Kidney epithelial cell (primary cell): ENCODE data around the gene ZNF774. TPM values are rescaled to one million over a fixed set of nuclear protein-coding genes. Genes with fewer than 3 reads are reported as not detected.

Experiments used
- DNase-seq: peaks from one replicate; pipeline ENCODE4 v3.0.0-alpha.2; 2010; ENCODE audit warnings: low read depth
- H3K27me3 ChIP-seq: 2 replicates; pipeline ENCODE4 v1.6.0; 2011; ENCODE audit warnings: low read length; ENCODE audit not compliant: control insufficient read depth, insufficient read depth
- H3K36me3 ChIP-seq: 2 replicates; pipeline ENCODE4 v1.5.1; 2011; ENCODE audit warnings: low read length; ENCODE audit not compliant: control insufficient read depth, insufficient read depth
- H3K4me3 ChIP-seq: 2 replicates; pipeline ENCODE4 v1.5.1; 2011; ENCODE audit warnings: low read depth, mild to moderate bottlenecking, control low read depth, low read length
- total RNA-seq: library from RNA; depleted of rRNA; stranded (reverse); fragments of >200 nt; gene quantifications from 2 replicates; pipeline ENCODE4 v1.2.3, GENCODE V29; 2015
- TF ChIP-seq, protein P1 (sequence below): IDR thresholded peaks from 2 replicates; pipeline ENCODE4 v1.5.1; 2011; ENCODE audit warnings: mild to moderate bottlenecking, moderate library complexity, low read length, control low read depth, inconsistent platforms; ENCODE audit not compliant: insufficient read depth, poor library complexity, severe bottlenecking

The ZNF774 gene
- total RNA-seq, 1 donor from 2014 or later: 2.0 TPM

- Histone ChIP-seq H3K36me3 (no peaks in the 10 kb centered on the region), H3K27me3 (no peaks in the 10 kb centered on the region), H3K4me3 (no peak overlapping the region)
- DNase-seq: no peak
- TF ChIP-seq, protein P1, sequence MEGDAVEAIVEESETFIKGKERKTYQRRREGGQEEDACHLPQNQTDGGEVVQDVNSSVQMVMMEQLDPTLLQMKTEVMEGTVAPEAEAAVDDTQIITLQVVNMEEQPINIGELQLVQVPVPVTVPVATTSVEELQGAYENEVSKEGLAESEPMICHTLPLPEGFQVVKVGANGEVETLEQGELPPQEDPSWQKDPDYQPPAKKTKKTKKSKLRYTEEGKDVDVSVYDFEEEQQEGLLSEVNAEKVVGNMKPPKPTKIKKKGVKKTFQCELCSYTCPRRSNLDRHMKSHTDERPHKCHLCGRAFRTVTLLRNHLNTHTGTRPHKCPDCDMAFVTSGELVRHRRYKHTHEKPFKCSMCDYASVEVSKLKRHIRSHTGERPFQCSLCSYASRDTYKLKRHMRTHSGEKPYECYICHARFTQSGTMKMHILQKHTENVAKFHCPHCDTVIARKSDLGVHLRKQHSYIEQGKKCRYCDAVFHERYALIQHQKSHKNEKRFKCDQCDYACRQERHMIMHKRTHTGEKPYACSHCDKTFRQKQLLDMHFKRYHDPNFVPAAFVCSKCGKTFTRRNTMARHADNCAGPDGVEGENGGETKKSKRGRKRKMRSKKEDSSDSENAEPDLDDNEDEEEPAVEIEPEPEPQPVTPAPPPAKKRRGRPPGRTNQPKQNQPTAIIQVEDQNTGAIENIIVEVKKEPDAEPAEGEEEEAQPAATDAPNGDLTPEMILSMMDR: no peak
These were observed 3.6 kb upstream of the ZNF774 start for GRCh38 chr15:90348456-90348855.

DNA sequence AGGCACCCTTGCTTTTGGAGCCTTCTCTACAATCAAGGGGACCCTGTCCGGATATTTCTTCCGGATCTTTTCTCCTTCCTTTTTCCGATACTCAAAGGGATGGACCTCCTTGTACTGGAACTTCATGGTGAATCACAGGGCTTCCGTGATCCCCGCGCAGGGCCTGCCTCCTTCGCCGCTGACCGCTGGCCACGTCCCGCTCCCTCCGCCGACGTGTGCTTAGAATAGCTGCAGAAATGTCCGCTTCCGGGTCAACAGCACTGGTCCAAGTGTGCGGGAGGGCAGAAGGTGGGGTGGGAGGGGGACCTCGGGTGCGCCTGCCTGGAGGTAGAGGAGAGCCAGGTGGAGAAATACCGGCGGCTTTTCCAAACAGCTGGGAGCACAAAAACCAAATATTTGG is 3.0 kb upstream of the ZNF774 start:
- H3K27me3 ChIP-seq: no peaks in the 10 kb centered on the region
- no peak for DNase-seq
- no peaks in the 10 kb centered on the region for H3K36me3 ChIP-seq
- TF ChIP-seq, protein P1: no peak
- H3K4me3 ChIP-seq: no peak overlapping the region

- DNase-seq: no peak
- H3K36me3 ChIP-seq: no peaks in the 10 kb centered on the region
- TF ChIP-seq, protein P1: no peak
- no peak overlapping the region for H3K4me3 ChIP-seq
- no peaks in the 10 kb centered on the region for H3K27me3 ChIP-seq
These were observed 2.3 kb upstream of the ZNF774 start for GRCh38 chr15:90349821-90350220.

DNA sequence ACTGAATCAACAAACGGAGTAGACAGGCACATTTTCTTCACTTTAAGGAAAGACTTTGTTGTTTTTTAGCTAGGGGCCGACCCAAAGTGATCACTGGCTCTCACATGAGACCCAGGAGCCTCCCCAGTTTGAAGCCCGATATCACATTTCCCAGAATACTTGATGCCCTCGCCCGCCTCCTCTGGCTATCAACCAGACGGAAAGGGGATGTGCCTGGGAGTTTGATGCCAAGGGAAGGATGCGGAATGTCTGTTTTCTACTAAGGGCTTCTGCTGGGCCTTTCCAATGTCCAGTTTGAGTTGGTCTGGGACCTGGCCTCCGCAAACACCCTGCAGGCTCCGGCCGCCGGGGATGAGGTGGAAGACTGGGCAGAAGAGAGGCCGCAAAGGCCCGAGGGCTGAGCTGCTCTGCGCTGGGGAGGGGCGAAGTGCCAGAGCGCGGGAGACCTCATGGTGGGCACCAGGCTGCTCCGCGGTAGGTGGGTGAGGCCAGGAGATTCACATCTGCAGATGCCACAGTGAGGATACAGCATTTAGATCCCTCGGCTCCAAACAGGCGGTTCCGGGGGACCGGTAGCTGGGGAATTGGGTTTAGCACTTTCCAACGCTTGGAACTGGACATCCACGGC is 491 bp upstream of the ZNF774 start:
- Histone ChIP-seq H3K36me3 (no peaks in the 10 kb centered on the region), H3K4me3 (peak overlapping the region; percentile 38), H3K27me3 (no peaks in the 10 kb centered on the region)
- DNase-seq: no peak
- TF ChIP-seq, protein P1: no peak

DNA sequence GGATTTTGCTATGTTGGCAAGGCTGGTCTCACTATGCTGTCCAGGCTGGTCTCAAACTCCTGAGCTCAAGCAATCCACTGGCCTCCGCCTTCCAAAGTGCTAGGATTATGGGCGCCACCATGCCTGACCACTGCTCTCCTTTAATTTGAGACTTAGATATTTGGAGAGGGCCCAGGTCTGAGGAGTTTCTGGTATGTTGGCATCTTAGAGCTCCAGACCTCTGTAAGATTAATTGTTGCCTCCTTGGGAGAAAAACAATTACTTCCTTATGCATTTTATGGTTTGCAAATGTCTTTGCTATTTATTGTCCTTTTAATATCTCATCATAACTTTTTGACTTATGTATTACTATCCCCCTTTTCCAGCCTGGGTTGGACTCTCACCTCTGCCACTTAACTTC is 2.9 kb downstream of the ZNF774 start:
- no peak for DNase-seq
- TF ChIP-seq, protein P1: no peak
- Histone ChIP-seq H3K36me3 (no peaks in the 10 kb centered on the region), H3K4me3 (no peak overlapping the region), H3K27me3 (no peaks in the 10 kb centered on the region)
